ENCODE results near the gene S100PBP.

DNA sequence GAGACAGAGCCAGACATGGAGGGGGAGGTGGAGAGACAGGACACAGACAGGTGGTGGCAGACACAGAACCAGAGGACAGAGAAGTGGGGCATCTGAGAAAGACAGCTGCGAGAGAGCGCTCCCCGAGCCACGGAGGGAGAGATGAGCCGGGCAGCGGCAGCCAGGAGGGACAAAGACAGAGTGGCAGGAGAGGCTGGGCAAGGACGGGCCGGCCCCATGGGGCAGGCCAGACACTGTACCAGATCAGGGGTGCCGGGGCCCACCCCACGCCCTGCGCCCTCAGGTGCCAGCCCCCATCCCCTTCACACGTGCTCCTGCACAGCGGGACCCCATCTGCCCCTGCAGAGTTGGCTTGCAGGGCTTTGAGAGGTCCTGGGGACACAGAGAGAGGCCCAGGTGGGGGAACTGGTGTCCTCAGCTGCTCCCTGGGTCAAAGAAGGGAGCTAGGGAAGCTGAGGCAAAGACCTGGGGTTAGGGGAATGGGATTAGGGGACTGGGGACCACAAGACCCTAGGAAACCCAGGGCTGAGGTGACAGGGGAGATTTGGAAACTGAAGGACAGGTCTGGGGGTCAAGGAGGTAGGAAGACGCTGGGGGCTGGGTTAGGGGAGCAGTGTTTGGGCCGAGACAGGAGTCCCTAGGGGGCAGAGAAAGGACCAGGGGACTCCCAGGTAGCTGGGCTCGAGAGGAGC lies 52.6 kb downstream of the S100PBP start:
- TF ChIP-seq USF2 (IDR thresholded peaks at IDR 0.05; ENCODE audit: borderline replicate concordance, low read depth, low read length) (no peak), EP300 (IDR thresholded peaks at IDR 0.05; ENCODE audit: borderline replicate concordance in 1 of 2, low read depth in 1 of 2, low read length in 1 of 2) (no peak), GABPA (IDR thresholded peaks at IDR 0.05; ENCODE audit: low read depth) (no peak)
- TF ChIP-seq, protein P1, sequence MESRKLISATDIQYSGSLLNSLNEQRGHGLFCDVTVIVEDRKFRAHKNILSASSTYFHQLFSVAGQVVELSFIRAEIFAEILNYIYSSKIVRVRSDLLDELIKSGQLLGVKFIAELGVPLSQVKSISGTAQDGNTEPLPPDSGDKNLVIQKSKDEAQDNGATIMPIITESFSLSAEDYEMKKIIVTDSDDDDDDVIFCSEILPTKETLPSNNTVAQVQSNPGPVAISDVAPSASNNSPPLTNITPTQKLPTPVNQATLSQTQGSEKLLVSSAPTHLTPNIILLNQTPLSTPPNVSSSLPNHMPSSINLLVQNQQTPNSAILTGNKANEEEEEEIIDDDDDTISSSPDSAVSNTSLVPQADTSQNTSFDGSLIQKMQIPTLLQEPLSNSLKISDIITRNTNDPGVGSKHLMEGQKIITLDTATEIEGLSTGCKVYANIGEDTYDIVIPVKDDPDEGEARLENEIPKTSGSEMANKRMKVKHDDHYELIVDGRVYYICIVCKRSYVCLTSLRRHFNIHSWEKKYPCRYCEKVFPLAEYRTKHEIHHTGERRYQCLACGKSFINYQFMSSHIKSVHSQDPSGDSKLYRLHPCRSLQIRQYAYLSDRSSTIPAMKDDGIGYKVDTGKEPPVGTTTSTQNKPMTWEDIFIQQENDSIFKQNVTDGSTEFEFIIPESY (IDR thresholded peaks at IDR 0.05; ENCODE audit: borderline replicate concordance, low read depth): no peak

Data from SK-N-SH (cell line).